ENCODE results near the gene EXD3. TPM values are rescaled to one million over a fixed set of nuclear protein-coding genes. Genes with fewer than 3 reads are reported as not detected.
A peak's percentile ranks its signal among the peaks of the same experiment; 100 is the strongest.

Gene EXD3
- total RNA-seq, 1 experiment from 2014 or later = 15.3 TPM

DNA sequence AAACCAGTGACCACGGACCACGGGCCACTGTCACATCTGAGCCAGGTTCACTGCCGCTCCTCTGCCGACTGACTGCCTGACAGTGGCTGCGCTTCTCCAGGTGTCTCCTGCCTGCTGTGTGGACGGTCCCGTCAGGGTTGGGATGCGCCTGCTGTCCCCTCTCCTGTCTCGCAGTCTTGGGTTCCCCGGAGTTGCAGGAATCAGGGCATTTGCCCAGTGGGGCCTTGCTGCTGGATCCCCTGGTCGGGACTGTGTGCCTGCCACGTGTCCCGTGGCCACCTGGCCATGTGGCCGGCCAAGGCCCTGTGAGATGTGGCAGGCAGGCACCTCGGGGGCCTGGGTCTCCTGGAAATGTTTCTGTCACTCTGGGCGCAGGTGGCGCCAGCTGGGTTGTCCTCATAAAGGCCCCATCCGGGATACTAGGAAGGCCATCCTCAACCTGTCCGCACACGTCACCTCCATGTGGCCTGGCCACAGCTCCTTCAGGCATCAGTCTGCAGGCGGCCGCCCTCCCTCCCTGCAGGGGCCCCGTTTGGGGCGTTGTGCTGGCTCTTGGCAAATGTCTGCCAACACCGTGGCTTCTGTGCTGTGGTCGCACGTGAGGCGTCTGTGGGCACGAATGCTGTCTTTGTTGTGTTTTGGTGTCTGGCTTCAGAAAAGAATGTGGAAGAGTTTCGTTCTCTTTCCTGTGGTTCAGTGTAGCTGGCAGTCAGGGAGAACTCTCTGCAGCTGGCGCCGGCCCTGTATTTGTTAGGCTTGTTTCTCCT is 151.8 kb downstream of the EXD3 start:
- Histone ChIP-seq H2BK120ac (ENCODE audit: low read depth, low read length, poor library complexity, severe bottlenecking) (no peak overlapping the region), H3K56ac (ENCODE audit: insufficient read length, low read depth, low read length) (no peak overlapping the region), H3K18ac (ENCODE audit: insufficient read length, low read depth, low read length) (no peak overlapping the region), H4K91ac (ENCODE audit: insufficient read length, low read depth, low read length) (no peak overlapping the region), H3K4me2 (ENCODE audit: insufficient read depth, insufficient read length, low read length) (no peak overlapping the region), H3K27me3 (ENCODE audit: insufficient read depth, low read length) (no peaks in the 10 kb centered on the region), H2AK5ac (ENCODE audit: insufficient read length, low read length) (no peak overlapping the region), H3T11ph (ENCODE audit: low read length) (no peak overlapping the region), H2BK5ac (ENCODE audit: insufficient read length, low read length) (no peak overlapping the region), H3K23me2 (ENCODE audit: insufficient read length, low read depth, low read length, poor library complexity, severe bottlenecking) (no peaks in the 10 kb centered on the region), H2AFZ (ENCODE audit: low read length) (no peak overlapping the region), H3K9me3 (ENCODE audit: control insufficient read depth, low read depth, low read length) (no peaks in the 10 kb centered on the region), H3K4me1 (ENCODE audit: insufficient read depth, low read length) (no peaks in the 10 kb centered on the region), H3K9ac (ENCODE audit: extremely low read depth, insufficient read length, low read length) (no peak overlapping the region), H4K8ac (replicated peaks; ENCODE audit: insufficient read length, low read depth, low read length) (no peak overlapping the region), H2BK15ac (ENCODE audit: low read depth, low read length) (no peak overlapping the region), H4K5ac (ENCODE audit: insufficient read length, low read depth, low read length) (no peak overlapping the region), H2BK20ac (ENCODE audit: low read depth, low read length, poor library complexity, severe bottlenecking) (no peak overlapping the region), H4K20me1 (ENCODE audit: control insufficient read depth, insufficient read depth, insufficient read length) (no peaks in the 10 kb centered on the region), H3K14ac (ENCODE audit: insufficient read depth, low read length) (no peak overlapping the region), H3K79me1 (ENCODE audit: insufficient read depth, low read depth, low read length, poor library complexity, severe bottlenecking) (no peaks in the 10 kb centered on the region), H3K79me2 (ENCODE audit: insufficient read depth, low read length) (no peaks in the 10 kb centered on the region), H3K27ac (ENCODE audit: insufficient read length, low read depth, low read length) (no peak overlapping the region), H3K4ac (ENCODE audit: low read depth, low read length) (no peak overlapping the region), H3K23ac (ENCODE audit: insufficient read length, low read depth, low read length) (no peak overlapping the region), H2BK12ac (ENCODE audit: insufficient read length, low read depth, low read length) (no peak overlapping the region)
- Mint-ChIP-seq H3K9me3 (no peaks in the 10 kb centered on the region; a peak in 1 of 5 replicates), H3K36me3 (ENCODE audit: insufficient read depth in 1 of 3, low read depth in 3 of 3) (peaks cover 11 to 43% (median 34%) of the 10 kb centered on the region in 3 experiments; a peak in 6 of 7 replicates), H3K27me3 (ENCODE audit: low read depth) (no peaks in the 10 kb centered on the region), H3K4me1 (peaks cover 12 to 17% of the 10 kb centered on the region in 2 experiments), H3K4me3 (no peak overlapping the region), H3K27ac (peak overlapping the region in 2 of 3 experiments; percentile 53 to 64; a peak in 2 of 7 replicates)
- no CpG with 5 or more reads among the region's 32 CpGs for WGBS (ENCODE audit: extremely low coverage, insufficient read length, low lambda C conversion rate)
- TF ChIP-seq, protein P1, sequence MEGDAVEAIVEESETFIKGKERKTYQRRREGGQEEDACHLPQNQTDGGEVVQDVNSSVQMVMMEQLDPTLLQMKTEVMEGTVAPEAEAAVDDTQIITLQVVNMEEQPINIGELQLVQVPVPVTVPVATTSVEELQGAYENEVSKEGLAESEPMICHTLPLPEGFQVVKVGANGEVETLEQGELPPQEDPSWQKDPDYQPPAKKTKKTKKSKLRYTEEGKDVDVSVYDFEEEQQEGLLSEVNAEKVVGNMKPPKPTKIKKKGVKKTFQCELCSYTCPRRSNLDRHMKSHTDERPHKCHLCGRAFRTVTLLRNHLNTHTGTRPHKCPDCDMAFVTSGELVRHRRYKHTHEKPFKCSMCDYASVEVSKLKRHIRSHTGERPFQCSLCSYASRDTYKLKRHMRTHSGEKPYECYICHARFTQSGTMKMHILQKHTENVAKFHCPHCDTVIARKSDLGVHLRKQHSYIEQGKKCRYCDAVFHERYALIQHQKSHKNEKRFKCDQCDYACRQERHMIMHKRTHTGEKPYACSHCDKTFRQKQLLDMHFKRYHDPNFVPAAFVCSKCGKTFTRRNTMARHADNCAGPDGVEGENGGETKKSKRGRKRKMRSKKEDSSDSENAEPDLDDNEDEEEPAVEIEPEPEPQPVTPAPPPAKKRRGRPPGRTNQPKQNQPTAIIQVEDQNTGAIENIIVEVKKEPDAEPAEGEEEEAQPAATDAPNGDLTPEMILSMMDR (conservative IDR thresholded peaks at IDR 0.05) = no peak
- DNase-seq = peak; percentile 29
